ENCODE results near the gene LARGE2. TPM values are rescaled to one million over a fixed set of nuclear protein-coding genes. Genes with fewer than 3 reads are reported as not detected.

The LARGE2 gene
- total and polyA plus RNA-seq, 9 of the 15 experiments (the other 6 are each of a cell fraction or from before 2014, with no cell fraction given) = 0.56 to 14.1 (median 6.6) TPM

DNA sequence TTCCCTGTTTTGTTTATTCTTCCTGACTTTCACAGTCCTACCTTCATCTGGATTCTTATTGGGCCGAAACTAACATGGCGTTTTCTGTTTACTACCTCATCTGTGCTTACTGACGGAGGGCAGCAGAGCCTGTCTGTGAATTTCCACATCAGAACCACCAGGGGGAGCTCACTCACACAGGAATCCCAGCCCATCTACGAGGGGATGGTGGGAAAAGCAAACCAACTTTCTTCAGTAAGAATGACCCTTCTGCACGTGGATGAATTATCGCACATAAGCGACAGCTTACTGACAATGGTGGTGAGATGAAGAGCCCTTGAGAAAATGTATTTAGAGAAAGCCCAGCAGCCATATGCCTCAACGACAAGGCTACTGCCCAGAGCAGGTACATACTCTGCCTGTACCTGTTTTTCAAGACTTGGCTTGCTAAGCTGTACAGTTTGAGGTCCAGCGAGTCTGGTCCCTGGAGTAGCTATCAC, 42.5 kb downstream of the LARGE2 start (continued):
- TF ChIP-seq, protein P1, sequence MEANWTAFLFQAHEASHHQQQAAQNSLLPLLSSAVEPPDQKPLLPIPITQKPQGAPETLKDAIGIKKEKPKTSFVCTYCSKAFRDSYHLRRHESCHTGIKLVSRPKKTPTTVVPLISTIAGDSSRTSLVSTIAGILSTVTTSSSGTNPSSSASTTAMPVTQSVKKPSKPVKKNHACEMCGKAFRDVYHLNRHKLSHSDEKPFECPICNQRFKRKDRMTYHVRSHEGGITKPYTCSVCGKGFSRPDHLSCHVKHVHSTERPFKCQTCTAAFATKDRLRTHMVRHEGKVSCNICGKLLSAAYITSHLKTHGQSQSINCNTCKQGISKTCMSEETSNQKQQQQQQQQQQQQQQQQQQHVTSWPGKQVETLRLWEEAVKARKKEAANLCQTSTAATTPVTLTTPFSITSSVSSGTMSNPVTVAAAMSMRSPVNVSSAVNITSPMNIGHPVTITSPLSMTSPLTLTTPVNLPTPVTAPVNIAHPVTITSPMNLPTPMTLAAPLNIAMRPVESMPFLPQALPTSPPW (CRISPR knock-in tag; IDR thresholded peaks at IDR 0.05) = no peak; the same call in 1 of the 2 replicates
- TF ChIP-seq, protein P2, sequence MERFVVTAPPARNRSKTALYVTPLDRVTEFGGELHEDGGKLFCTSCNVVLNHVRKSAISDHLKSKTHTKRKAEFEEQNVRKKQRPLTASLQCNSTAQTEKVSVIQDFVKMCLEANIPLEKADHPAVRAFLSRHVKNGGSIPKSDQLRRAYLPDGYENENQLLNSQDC (CRISPR knock-in tag; IDR thresholded peaks at IDR 0.05) = no peak
- no peak for TF ChIP-seq PCBP2 (IDR thresholded peaks at IDR 0.05; ENCODE audit: low read depth, low read length, poor library complexity, severe bottlenecking)
- TF ChIP-seq, protein P3, sequence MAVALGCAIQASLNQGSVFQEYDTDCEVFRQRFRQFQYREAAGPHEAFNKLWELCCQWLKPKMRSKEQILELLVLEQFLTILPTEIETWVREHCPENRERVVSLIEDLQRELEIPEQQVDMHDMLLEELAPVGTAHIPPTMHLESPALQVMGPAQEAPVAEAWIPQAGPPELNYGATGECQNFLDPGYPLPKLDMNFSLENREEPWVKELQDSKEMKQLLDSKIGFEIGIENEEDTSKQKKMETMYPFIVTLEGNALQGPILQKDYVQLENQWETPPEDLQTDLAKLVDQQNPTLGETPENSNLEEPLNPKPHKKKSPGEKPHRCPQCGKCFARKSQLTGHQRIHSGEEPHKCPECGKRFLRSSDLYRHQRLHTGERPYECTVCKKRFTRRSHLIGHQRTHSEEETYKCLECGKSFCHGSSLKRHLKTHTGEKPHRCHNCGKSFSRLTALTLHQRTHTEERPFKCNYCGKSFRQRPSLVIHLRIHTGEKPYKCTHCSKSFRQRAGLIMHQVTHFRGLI (CRISPR knock-in tag; IDR thresholded peaks at IDR 0.05) = no peak
- no peak for TF ChIP-seq ZNF778 (CRISPR knock-in tag; IDR thresholded peaks at IDR 0.05)
- TF ChIP-seq CCNT2 (IDR thresholded peaks at IDR 0.05; ENCODE audit: borderline replicate concordance, extremely low read depth, insufficient read length, low read depth, low read length) = no peak
- no peak for TF ChIP-seq ELK1 (CRISPR knock-in tag; IDR thresholded peaks at IDR 0.05)
- TF ChIP-seq HDAC8 (tag; IDR thresholded peaks at IDR 0.05) = no peak
- peak; percentile 55; the same call in 1 of the 2 replicates for TF ChIP-seq CTBP1 (IDR thresholded peaks at IDR 0.05; ENCODE audit: borderline replicate concordance)
- TF ChIP-seq SREBF1 (IDR thresholded peaks at IDR 0.05; ENCODE audit: borderline replicate concordance, low read depth, low read length) = no peak
- no peak for TF ChIP-seq ERF (CRISPR knock-in tag; IDR thresholded peaks at IDR 0.05)
- TF ChIP-seq U2AF1 (optimal IDR thresholded peaks at IDR 0.05; ENCODE audit: low read depth, low read length) = no peak
- TF ChIP-seq BDP1 (IDR thresholded peaks at IDR 0.05; ENCODE audit: insufficient read depth, insufficient read length) = no peak
- no peak for TF ChIP-seq ZNF124 (CRISPR knock-in tag; IDR thresholded peaks at IDR 0.05)
- TF ChIP-seq, protein P4, sequence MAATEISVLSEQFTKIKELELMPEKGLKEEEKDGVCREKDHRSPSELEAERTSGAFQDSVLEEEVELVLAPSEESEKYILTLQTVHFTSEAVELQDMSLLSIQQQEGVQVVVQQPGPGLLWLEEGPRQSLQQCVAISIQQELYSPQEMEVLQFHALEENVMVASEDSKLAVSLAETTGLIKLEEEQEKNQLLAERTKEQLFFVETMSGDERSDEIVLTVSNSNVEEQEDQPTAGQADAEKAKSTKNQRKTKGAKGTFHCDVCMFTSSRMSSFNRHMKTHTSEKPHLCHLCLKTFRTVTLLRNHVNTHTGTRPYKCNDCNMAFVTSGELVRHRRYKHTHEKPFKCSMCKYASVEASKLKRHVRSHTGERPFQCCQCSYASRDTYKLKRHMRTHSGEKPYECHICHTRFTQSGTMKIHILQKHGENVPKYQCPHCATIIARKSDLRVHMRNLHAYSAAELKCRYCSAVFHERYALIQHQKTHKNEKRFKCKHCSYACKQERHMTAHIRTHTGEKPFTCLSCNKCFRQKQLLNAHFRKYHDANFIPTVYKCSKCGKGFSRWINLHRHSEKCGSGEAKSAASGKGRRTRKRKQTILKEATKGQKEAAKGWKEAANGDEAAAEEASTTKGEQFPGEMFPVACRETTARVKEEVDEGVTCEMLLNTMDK (IDR thresholded peaks at IDR 0.05; ENCODE audit: borderline replicate concordance, insufficient read depth, low read depth, low read length, poor library complexity, severe bottlenecking) = peak; percentile 58
- no peak for TF ChIP-seq CAMTA2 (CRISPR knock-in tag; conservative IDR thresholded peaks at IDR 0.05)
- no peak for TF ChIP-seq ZNF561 (CRISPR knock-in tag; conservative IDR thresholded peaks at IDR 0.05)
- TF ChIP-seq TBP (optimal IDR thresholded peaks at IDR 0.05; ENCODE audit: low read depth, low read length) = no peak
- TF ChIP-seq CBX5 (IDR thresholded peaks at IDR 0.05; ENCODE audit: borderline replicate concordance, low read depth) = no peak
- TF ChIP-seq NR2C2 (CRISPR knock-in tag; IDR thresholded peaks at IDR 0.05) = no peak
- TF ChIP-seq NR2C2 (tag; IDR thresholded peaks at IDR 0.05) = no peak

All from K562 (cell line).